ENCODE results near the gene STUM.
"Not testable (repeated sequence)": the region's sequence is repeated elsewhere in the genome, so short reads cannot be mapped to it uniquely, and the experiment has no call there.

The STUM gene

GRCh38 chr1:226548256-226549093 is at the start of gene STUM:
Gene STUM (plus strand): TSS chr1:226548764. CDS start chr1:226548905, 141 bp downstream.
- peak; percentile 42 for DNase-seq

DNA sequence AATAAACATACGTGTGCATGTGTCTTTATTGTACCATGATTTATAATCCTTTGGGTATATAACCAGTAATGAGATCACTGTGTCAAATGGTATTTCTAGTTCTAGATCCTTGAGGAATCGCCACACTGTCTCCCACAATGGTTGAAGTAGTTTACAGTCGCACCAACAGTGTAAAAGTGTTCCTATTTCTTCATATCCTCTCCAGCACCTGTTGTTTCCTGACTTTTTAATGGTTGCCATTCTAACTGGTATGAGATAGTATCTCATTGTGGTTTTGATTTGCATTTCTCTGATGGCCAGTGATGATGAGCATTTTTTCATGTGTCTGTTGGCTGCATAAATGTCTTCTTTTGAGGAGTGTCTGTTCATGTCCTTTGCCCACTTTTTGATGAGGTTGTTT is 48.9 kb upstream of the STUM start:
- not testable (repeated sequence) for DNase-seq

GRCh38 chr1:226506021-226506420 is 42.5 kb upstream of the STUM start:
- no peak for DNase-seq

GRCh38 chr1:226506921-226507320 is 41.6 kb upstream of the STUM start:
- no peak for DNase-seq

- DNase-seq: no peak
These were observed 38.1 kb upstream of the STUM start for GRCh38 chr1:226510453-226510852.

- DNase-seq: no peak
These were observed 37.3 kb upstream of the STUM start for GRCh38 chr1:226511296-226511695.

- no peak for DNase-seq
These were observed 36.4 kb upstream of the STUM start for GRCh38 chr1:226512076-226512728.

GRCh38 chr1:226518375-226518774 is 30.2 kb upstream of the STUM start:
- no peak for DNase-seq

DNA sequence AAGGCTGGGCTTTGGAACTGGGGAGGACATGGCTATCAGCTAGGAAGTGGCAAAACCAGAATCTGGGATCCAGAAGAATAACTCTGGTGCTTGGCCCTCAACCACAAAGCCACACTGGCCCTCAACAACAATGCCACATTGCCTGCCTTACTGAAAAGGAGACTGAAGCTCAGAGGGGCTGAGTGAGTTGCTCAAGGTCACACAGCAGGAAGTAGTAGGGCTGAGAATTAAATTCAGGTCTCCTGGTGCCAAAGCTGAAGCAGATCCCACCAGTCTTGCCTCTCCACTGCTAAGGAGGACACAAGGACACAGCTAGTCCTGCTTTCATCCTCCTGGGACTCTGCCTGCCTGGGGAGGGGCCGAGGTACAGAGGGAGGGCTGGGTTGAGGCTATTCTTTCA is 29.4 kb upstream of the STUM start:
- DNase-seq: no peak

GRCh38 chr1:226519716-226520598 is 28.6 kb upstream of the STUM start:
- DNase-seq: no peak

GRCh38 chr1:226520640-226521355 is 27.8 kb upstream of the STUM start:
- DNase-seq: no peak

GRCh38 chr1:226523646-226524406 is 24.7 kb upstream of the STUM start:
- DNase-seq: no peak

GRCh38 chr1:226524547-226524946 is 24.0 kb upstream of the STUM start:
- no peak for DNase-seq

GRCh38 chr1:226525750-226526149 is 22.8 kb upstream of the STUM start:
- no peak for DNase-seq

GRCh38 chr1:226526801-226527595 is 21.6 kb upstream of the STUM start:
- DNase-seq: no peak

- no peak for DNase-seq
These were observed 18.7 kb upstream of the STUM start for GRCh38 chr1:226529891-226530290.

GRCh38 chr1:226530591-226530990 is 18.0 kb upstream of the STUM start:
- no peak for DNase-seq

DNA sequence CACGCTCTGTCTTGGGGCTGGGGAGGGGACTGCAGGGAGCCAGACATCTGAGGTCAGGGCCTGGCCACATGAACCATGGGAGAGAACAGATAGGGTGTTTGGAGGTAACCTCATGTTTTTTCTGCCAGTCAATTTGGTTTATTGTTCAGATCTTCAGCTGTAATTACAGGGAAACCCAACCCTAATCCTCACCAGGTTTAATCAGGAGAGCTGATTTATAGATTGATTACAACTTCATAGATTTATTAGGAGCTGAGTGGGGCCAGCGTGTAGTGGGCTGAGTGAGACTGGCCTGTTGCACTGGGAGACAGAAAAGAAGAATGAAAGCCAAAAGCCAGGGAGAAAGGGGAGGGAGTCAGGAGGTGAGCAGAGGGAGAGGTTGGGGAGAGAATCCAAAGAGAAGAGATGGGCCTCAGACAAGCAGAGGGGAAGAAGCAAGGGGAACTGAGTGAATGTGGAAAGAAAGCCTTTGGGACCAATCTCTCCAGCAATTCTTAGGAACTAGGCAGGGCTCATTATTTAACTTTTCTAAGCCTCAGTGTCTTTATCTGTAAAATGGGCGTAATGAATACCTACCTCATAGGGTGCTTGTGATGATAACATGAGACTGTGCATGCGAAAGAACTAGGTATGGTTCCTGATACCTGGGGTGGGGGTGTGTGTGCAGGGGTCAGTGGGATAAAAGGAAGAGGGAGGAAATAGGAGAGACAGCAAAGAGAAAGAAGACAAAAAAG is 17.0 kb upstream of the STUM start:
- no peak for DNase-seq

- DNase-seq: no peak
These were observed 16.0 kb upstream of the STUM start for GRCh38 chr1:226532553-226532952.

DNA sequence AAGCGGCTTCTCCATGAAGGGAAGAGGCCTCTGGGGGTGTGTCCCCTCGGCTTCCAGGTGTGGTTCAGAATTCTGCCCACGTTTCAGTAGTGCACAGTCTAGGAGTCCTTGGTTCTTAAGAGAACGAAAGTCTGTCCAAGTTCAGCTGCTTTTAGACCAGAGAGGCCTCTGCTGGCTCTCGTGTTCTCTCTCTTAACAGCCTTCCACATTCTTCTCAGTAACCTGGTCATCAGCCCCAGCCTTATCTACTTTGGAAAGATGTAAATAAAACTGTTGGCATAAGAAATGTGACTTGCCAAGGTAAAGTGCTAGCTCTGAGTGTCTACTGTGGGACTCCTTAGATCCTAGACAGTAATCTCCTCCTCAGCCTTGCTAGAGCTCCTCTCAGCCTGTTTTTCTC is 15.3 kb upstream of the STUM start:
- no peak for DNase-seq

Measured in stimulated activated CD4-positive, alpha-beta T cell treated with anti-CD3 and anti-CD28 coated beads, Interleukin-15, amount 100 ng/mL, for 24 hours (primary cell).